Measurements from ENCODE around the gene PPIH. TPM values are rescaled to one million over a fixed set of nuclear protein-coding genes. Genes with fewer than 3 reads are reported as not detected.

Gene PPIH
- total and polyA plus RNA-seq, 4 donors = 7.9 to 16.3 (median 13.0) TPM

GRCh38 chr1:42691157-42691498 lies 32.9 kb downstream of the PPIH start:
- Histone ChIP-seq H3K9ac (ENCODE audit: low read depth in 1 of 2, low read length in 2 of 2) (no peak overlapping the region), H3K27me3 (ENCODE audit: control insufficient read depth in 4 of 4, insufficient read depth in 4 of 4, low read length in 3 of 4) (no peaks in the 10 kb centered on the region), H3K36me3 (ENCODE audit: control insufficient read depth in 4 of 4, insufficient read depth in 3 of 4, low read depth in 1 of 4, low read length in 3 of 4) (peaks cover 0 to 12% (median 8%) of the 10 kb centered on the region in 4 donors), H3K4me1 (ENCODE audit: control insufficient read depth in 4 of 4, insufficient read depth in 4 of 4, low read length in 3 of 4) (peaks cover 9 to 27% (median 18%) of the 10 kb centered on the region in 4 donors), H3K9me3 (ENCODE audit: control insufficient read depth in 4 of 4, low read length in 3 of 4) (no peaks in the 10 kb centered on the region), H3K4me3 (ENCODE audit: low read depth in 1 of 3, low read length in 3 of 3) (no peak overlapping the region), H3K27ac (ENCODE audit: low read depth in 1 of 2, low read length in 2 of 2) (no peak overlapping the region)
- no peak for TF ChIP-seq HNF4G (IDR thresholded peaks at IDR 0.05)
- 72% methylated on average over 4 of the region's 4 CpGs for WGBS
- no peak for DNase-seq (ENCODE audit: low spot score)

- H3K27me3 ChIP-seq (ENCODE audit: control insufficient read depth in 4 of 4, insufficient read depth in 4 of 4, low read length in 3 of 4) = no peaks in the 10 kb centered on the region
- TF ChIP-seq GABPA (IDR thresholded peaks at IDR 0.05 in 1 of 2, conservative IDR thresholded peaks at IDR 0.05 in 1 of 2) (no peak), HNF4A (conservative IDR thresholded peaks at IDR 0.05) (peak; percentile 14 to 17)
- 24% methylated on average over 5 of the region's 5 CpGs for whole genome bisulfite sequencing
- H3K4me1 ChIP-seq (ENCODE audit: control insufficient read depth in 4 of 4, insufficient read depth in 4 of 4, low read length in 3 of 4) = peaks cover 5 to 22% (median 15%) of the 10 kb centered on the region in 4 donors
- no peaks in the 10 kb centered on the region for H3K9me3 ChIP-seq (ENCODE audit: control insufficient read depth in 4 of 4, low read length in 3 of 4)
- H3K36me3 ChIP-seq (ENCODE audit: control insufficient read depth in 4 of 4, insufficient read depth in 3 of 4, low read depth in 1 of 4, low read length in 3 of 4) = peaks cover 0 to 22% (median 16%) of the 10 kb centered on the region in 4 donors
- no peak overlapping the region for H3K27ac ChIP-seq (ENCODE audit: low read depth in 1 of 2, low read length in 2 of 2)
- no peak overlapping the region for H3K9ac ChIP-seq (ENCODE audit: low read depth in 1 of 2, low read length in 2 of 2)
- no peak overlapping the region for H3K4me3 ChIP-seq (ENCODE audit: low read depth in 1 of 3, low read length in 3 of 3)
- DNase-seq (ENCODE audit: low spot score) = no peak
Observed at GRCh38 chr1:42692461-42692860, 34.2 kb downstream of the PPIH start.

GRCh38 chr1:42692911-42693310 lies 34.7 kb downstream of the PPIH start:
- Histone ChIP-seq H3K27ac (ENCODE audit: low read depth in 1 of 2, low read length in 2 of 2) (no peak overlapping the region), H3K4me3 (ENCODE audit: low read depth in 1 of 3, low read length in 3 of 3) (no peak overlapping the region), H3K4me1 (ENCODE audit: control insufficient read depth in 4 of 4, insufficient read depth in 4 of 4, low read length in 3 of 4) (peaks cover 5 to 19% (median 14%) of the 10 kb centered on the region in 4 donors), H3K27me3 (ENCODE audit: control insufficient read depth in 4 of 4, insufficient read depth in 4 of 4, low read length in 3 of 4) (no peaks in the 10 kb centered on the region), H3K9ac (ENCODE audit: low read depth in 1 of 2, low read length in 2 of 2) (no peak overlapping the region), H3K36me3 (ENCODE audit: control insufficient read depth in 4 of 4, insufficient read depth in 3 of 4, low read depth in 1 of 4, low read length in 3 of 4) (peaks cover 3 to 26% (median 20%) of the 10 kb centered on the region in 4 donors), H3K9me3 (ENCODE audit: control insufficient read depth in 4 of 4, low read length in 3 of 4) (no peaks in the 10 kb centered on the region)
- TF ChIP-seq JUND (IDR thresholded peaks at IDR 0.05) = no peak
- TF ChIP-seq SP1 (IDR thresholded peaks at IDR 0.05) = no peak
- TF ChIP-seq ZBTB33 (IDR thresholded peaks at IDR 0.05) = no peak
- no peak for TF ChIP-seq TAF1 (conservative IDR thresholded peaks at IDR 0.05)
- TF ChIP-seq RAD21 (IDR thresholded peaks at IDR 0.05) = no peak
- no peak for TF ChIP-seq RXRA (IDR thresholded peaks at IDR 0.05)
- no peak for TF ChIP-seq YY1 (IDR thresholded peaks at IDR 0.05)
- TF ChIP-seq NR2F2 (IDR thresholded peaks at IDR 0.05) = no peak
- no peak for TF ChIP-seq FOXA2 (IDR thresholded peaks at IDR 0.05)
- TF ChIP-seq CTCF (IDR thresholded peaks at IDR 0.05; ENCODE audit: low read depth, low read length, missing input control) = no peak
- no peak for TF ChIP-seq HNF4G (IDR thresholded peaks at IDR 0.05)
- TF ChIP-seq EGR1 (IDR thresholded peaks at IDR 0.05; ENCODE audit: low read depth in 2 of 2) = no peak
- no peak for TF ChIP-seq HNF4A (conservative IDR thresholded peaks at IDR 0.05)
- no peak for TF ChIP-seq REST (IDR thresholded peaks at IDR 0.05)
- TF ChIP-seq MAX (IDR thresholded peaks at IDR 0.05) = no peak
- DNase-seq (ENCODE audit: low spot score) = no peak
- WGBS = 83% methylated on average over 2 of the region's 2 CpGs

Data from liver (tissue), 9 donors.